Measurements from ENCODE around the gene MT1H.
"Not testable (repeated sequence)": the region's sequence is repeated elsewhere in the genome, so short reads cannot be mapped to it uniquely, and the experiment has no call there.

DNA sequence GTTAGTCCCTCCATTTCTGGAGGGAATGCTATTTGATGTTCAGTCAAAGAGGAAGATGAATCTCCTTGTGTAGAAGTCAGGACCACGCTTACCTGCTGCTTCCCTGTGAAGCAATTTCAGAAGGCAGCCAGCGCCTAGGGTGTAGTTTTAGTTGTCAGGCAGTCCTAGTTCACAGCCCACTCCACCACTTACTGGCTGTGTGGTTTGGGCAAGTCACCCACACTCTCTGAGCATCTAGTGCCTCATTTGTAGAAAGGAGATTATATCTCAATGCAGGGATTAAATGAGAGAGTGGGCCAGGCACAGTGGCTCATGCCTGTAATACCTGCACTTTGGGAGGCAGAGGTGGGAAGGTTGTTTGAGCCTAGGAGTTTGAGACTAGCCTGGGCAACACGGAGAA is 2.6 kb downstream of the MT1H start:
- not testable (repeated sequence) for TF ChIP-seq CTCF (tag by site-specific recombination; IDR thresholded peaks at IDR 0.05); HOXA7 (CRISPR knock-in tag; IDR thresholded peaks at IDR 0.05; ENCODE audit: borderline replicate concordance); MYNN (tag by site-specific recombination; IDR thresholded peaks at IDR 0.05; ENCODE audit: borderline replicate concordance); ZNF785 (tag by site-specific recombination; IDR thresholded peaks at IDR 0.05); SETDB1 (IDR thresholded peaks at IDR 0.05; ENCODE audit: insufficient read length, low read length); ZBTB7A (tag by site-specific recombination; IDR thresholded peaks at IDR 0.05; ENCODE audit: low read depth); ZNF747 (tag by site-specific recombination; IDR thresholded peaks at IDR 0.05); KLF1 (tag by site-specific recombination; IDR thresholded peaks at IDR 0.05); YY1 (tag by site-specific recombination; IDR thresholded peaks at IDR 0.05); ELK4 (IDR thresholded peaks at IDR 0.05; ENCODE audit: borderline replicate concordance, low read depth, low read length); ZNF830 (tag by site-specific recombination; IDR thresholded peaks at IDR 0.05; ENCODE audit: low read depth)
- TF ChIP-seq, protein P1, sequence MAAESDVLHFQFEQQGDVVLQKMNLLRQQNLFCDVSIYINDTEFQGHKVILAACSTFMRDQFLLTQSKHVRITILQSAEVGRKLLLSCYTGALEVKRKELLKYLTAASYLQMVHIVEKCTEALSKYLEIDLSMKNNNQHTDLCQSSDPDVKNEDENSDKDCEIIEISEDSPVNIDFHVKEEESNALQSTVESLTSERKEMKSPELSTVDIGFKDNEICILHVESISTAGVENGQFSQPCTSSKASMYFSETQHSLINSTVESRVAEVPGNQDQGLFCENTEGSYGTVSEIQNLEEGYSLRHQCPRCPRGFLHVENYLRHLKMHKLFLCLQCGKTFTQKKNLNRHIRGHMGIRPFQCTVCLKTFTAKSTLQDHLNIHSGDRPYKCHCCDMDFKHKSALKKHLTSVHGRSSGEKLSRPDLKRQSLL (tag by site-specific recombination; IDR thresholded peaks at IDR 0.05), result not testable (repeated sequence)
